ENCODE data around the gene SLC27A4. TPM values are rescaled to one million over a fixed set of nuclear protein-coding genes. Genes with fewer than 3 reads are reported as not detected.
"Not testable (repeated sequence)": the region's sequence is repeated elsewhere in the genome, so short reads cannot be mapped to it uniquely, and the experiment has no call there.

SLC27A4 gene
- total RNA-seq, 2 experiments from 2014 or later: 12.6 to 14.1 TPM

DNA sequence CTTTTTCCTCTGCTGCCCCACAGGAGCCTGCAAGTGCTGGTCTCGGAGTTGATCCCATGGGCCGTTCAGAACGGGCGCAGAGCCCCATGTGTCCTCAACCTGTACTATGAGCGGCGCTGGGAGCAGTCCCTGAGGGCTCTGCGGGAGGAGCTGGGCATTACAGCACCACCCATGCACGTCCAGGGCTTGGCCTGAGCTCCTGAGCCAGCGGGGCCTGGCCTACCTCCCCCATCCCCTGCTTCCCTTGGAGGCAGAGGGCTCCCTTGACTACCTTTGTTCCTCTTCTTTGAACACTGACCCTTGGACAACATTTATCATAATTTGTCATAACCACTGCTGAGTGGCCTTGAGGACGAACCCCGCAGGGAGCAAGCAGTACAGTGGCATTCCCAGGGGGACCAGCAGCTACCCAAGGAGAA, 6.9 kb upstream of the SLC27A4 start:
- Mint-ChIP-seq H3K9me3 (no peaks in the 10 kb centered on the region), H3K36me3 (peaks cover 7% of the 10 kb centered on the region), H3K27ac (no peak overlapping the region), H3K4me3 (no peak overlapping the region), H3K27me3 (no peaks in the 10 kb centered on the region), H3K4me1 (ENCODE audit: low read depth) (no peaks in the 10 kb centered on the region)
- ChIA-PET POLR2A (no interaction called here), CTCF (interaction anchor here (1.9 kb wide), 1 partner anchor 29 kb away, joined by 6 read pairs; no protein-coding TSS in a partner anchor)
- intact Hi-C loops (cut with micrococcal nuclease): no loop called here
- DNase-seq: no peak

- no peak overlapping the region for H3K27ac Mint-ChIP-seq
- intact Hi-C loops (cut with micrococcal nuclease): no loop called here
- H3K9me3 Mint-ChIP-seq: no peaks in the 10 kb centered on the region
- no peaks in the 10 kb centered on the region for H3K27me3 Mint-ChIP-seq
- no peak for DNase-seq
- H3K36me3 Mint-ChIP-seq: peaks cover 7% of the 10 kb centered on the region
- H3K4me1 Mint-ChIP-seq (ENCODE audit: low read depth): no peaks in the 10 kb centered on the region
- no peak overlapping the region for H3K4me3 Mint-ChIP-seq
- CTCF ChIA-PET: interaction anchor here (0.8 to 1.9 kb wide), 2 partner anchors 27 kb away, joined by 4 to 6 read pairs; no protein-coding TSS in a partner anchor
- POLR2A ChIA-PET: interaction anchor here (1.6 kb wide), 1 partner anchor 355 kb away, joined by 4 read pairs; no protein-coding TSS in a partner anchor
Measured at GRCh38 chr9:128335161-128335560, 5.2 kb upstream of the SLC27A4 start.

DNA sequence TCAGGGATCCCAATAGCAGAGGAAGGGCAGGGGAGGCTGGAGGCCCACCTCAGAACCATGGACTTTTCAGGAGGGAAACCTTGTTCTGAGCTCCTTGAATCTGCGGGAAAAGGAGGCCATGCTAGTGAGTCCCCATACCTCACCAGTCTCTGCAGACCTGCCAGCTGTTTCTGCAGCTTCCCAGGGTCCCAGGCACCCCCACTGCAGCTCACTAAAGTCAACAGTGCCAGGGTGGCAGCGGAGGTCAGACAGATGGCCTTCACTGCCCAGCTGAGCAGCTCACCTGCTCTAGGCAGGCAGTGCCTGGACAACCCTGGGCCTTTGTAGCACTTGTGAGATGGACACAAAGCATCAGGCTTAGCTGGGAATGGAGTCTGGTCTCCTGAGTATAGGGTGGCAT, 4.4 kb upstream of the SLC27A4 start:
- CTCF ChIA-PET: interaction anchor here (0.8 to 1.6 kb wide), 3 partner anchors 11 to 41 kb away, joined by 3 to 5 read pairs (median 4); no protein-coding TSS in a partner anchor
- Mint-ChIP-seq H3K27me3 (no peaks in the 10 kb centered on the region), H3K27ac (no peak overlapping the region), H3K4me1 (ENCODE audit: low read depth) (no peaks in the 10 kb centered on the region), H3K4me3 (no peak overlapping the region), H3K36me3 (peaks cover 7% of the 10 kb centered on the region), H3K9me3 (no peaks in the 10 kb centered on the region)
- intact Hi-C loops (cut with micrococcal nuclease): no loop called here
- POLR2A ChIA-PET: interaction anchor here (0.9 to 1.6 kb wide), 2 partner anchors 36 to 355 kb away, joined by 3 to 4 read pairs; no protein-coding TSS in a partner anchor
- no peak for DNase-seq

DNA sequence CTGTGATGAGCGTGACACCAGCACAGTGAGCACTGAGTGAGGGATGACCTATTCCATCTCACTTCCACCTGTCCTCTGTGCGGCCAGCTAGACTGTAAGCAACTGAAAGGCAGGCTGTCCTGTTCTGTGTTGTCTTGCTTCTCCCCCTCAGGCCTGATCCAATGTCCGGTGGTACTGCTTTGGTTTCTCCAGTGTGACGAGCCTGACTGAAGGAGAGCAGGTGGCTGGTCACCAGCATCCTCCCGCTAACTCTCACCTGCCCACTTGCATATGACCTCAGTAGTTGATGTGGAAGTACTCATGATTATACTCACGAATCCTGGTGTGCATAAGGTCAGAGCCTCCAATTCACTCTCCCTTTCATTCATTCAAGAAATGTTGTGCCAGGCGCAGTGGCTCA, 2.4 kb upstream of the SLC27A4 start:
- ChIA-PET CTCF (no interaction called here), POLR2A (interaction anchor here (0.7 kb wide), 1 partner anchor 115 kb away, joined by 5 read pairs; no protein-coding TSS in a partner anchor)
- no peak overlapping the region for H3K4me3 Mint-ChIP-seq
- no peaks in the 10 kb centered on the region for H3K9me3 Mint-ChIP-seq
- H3K36me3 Mint-ChIP-seq: peaks cover 5% of the 10 kb centered on the region
- H3K4me1 Mint-ChIP-seq (ENCODE audit: low read depth): peaks cover 5% of the 10 kb centered on the region
- no peak for DNase-seq
- intact Hi-C loops (cut with micrococcal nuclease): no loop called here
- H3K27me3 Mint-ChIP-seq: no peaks in the 10 kb centered on the region
- H3K27ac Mint-ChIP-seq: no peak overlapping the region

GRCh38 chr9:128338852-128339614, 1.3 kb upstream of the SLC27A4 start:
- H3K27ac Mint-ChIP-seq; H3K9me3 Mint-ChIP-seq; H3K4me1 Mint-ChIP-seq (ENCODE audit: low read depth); intact Hi-C loops (cut with micrococcal nuclease); H3K36me3 Mint-ChIP-seq; H3K27me3 Mint-ChIP-seq; DNase-seq: not testable (repeated sequence)
- H3K4me3 Mint-ChIP-seq: peak overlapping the region; percentile 90
- POLR2A ChIA-PET: interaction anchor here (1.2 kb wide), 1 partner anchor 32 kb away, joined by 3 read pairs; the partner anchor contains the start of gene URM1
- CTCF ChIA-PET: interaction anchor here (1.8 kb wide), 1 partner anchor 44 kb away, joined by 6 read pairs; no protein-coding TSS in a partner anchor

DNA sequence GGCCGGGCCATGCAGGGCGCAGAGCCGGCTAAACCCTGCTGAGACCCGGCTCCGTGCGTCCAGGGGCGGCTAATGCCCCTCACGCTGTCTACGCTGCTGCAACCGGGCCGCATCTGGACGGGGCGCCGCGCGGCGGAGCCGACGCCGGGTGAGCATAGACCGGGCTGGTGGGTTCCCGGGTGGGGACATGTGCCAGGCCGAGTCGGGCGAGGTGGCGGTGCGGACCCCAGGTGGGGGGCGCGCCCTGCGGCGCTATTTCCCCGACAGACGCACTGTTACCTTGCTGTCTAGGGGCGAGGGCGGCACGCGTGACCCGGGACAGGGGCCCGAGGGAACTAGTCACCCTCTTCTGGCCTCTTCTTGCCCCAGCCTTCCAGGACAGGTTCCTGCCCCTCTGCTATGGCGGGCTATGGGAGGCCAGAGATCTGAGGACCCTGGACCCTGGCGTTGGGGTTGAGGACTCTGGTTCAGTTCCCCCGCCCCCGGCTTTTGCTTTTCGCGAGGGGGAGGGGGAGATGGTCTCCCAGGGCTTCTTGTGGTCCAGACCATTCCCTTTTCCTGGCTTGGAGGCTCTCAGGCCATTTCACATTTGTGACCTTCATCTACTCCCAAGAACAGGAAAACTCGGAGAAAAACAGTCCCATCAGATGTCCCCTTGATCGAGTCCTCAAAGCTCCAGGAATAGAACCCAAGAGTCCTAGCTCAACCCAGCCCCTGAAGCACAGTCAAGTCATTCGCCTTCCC, 536 bp downstream of the SLC27A4 start:
- CTCF ChIA-PET: interaction anchor here (0.5 to 2.1 kb wide), 28 partner anchors 12 to 1840 kb away, joined by 3 to 19 read pairs (median 4); partner anchors contain the start of genes CIZ1, GOLGA2, SWI5 and URM1
- H3K27ac Mint-ChIP-seq: peak overlapping the region; percentile 76
- H3K27me3 Mint-ChIP-seq: no peaks in the 10 kb centered on the region
- no peak for DNase-seq
- no peaks in the 10 kb centered on the region for H3K9me3 Mint-ChIP-seq
- H3K4me3 Mint-ChIP-seq: peak overlapping the region; percentile 90
- H3K36me3 Mint-ChIP-seq: peaks cover 6% of the 10 kb centered on the region
- POLR2A ChIA-PET: interaction anchor here (0.6 to 1.0 kb wide), 3 partner anchors 18 to 115 kb away, joined by 3 to 5 read pairs (median 3); partner anchors contain the start of gene ODF2
- H3K4me1 Mint-ChIP-seq (ENCODE audit: low read depth): peaks cover 5% of the 10 kb centered on the region
- intact Hi-C loops (cut with micrococcal nuclease): loop anchor here (1.0 to 2.0 kb wide), 4 partner anchors 19 to 90 kb away; partner anchors contain the start of genes COQ4, TRUB2 and URM1

DNA sequence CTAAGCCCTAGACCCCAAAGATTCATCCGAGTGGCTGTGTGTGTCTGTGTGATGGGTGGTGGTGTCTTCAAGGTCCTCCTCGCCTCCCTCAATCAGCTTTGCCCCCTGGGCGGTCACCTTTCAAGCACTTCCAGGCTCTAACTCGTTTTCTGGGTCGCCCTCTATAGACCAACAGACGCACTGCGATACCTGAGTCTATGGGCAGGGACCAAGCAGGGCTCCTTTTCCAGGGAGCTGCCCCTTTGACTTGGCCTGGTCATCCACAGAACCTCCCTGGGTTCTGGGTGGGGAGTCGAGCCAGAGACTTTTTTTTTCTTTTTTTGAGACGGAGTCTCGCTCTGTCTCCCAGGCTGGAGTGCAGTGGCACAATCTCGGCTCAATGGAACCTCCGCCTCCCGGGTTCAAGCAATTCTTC, 1.1 kb downstream of the SLC27A4 start:
- Mint-ChIP-seq H3K27me3 (no peaks in the 10 kb centered on the region), H3K27ac (peak overlapping the region; percentile 76), H3K9me3 (no peaks in the 10 kb centered on the region), H3K4me3 (peak overlapping the region; percentile 90), H3K36me3 (peaks cover 6% of the 10 kb centered on the region), H3K4me1 (ENCODE audit: low read depth) (peaks cover 5% of the 10 kb centered on the region)
- ChIA-PET CTCF (interaction anchor here (0.6 to 2.1 kb wide), 26 partner anchors 12 to 1840 kb away, joined by 3 to 19 read pairs (median 4); partner anchors contain the start of genes CIZ1, GOLGA2, SWI5 and URM1), POLR2A (interaction anchor here (0.6 to 1.0 kb wide), 4 partner anchors 17 to 114 kb away, joined by 3 to 5 read pairs (median 3); partner anchors contain the start of gene ODF2)
- peak; percentile 83 for DNase-seq
- intact Hi-C loops (cut with micrococcal nuclease): loop anchor here (1.0 to 2.0 kb wide), 3 partner anchors 29 to 91 kb away; partner anchors contain the start of gene URM1

DNA sequence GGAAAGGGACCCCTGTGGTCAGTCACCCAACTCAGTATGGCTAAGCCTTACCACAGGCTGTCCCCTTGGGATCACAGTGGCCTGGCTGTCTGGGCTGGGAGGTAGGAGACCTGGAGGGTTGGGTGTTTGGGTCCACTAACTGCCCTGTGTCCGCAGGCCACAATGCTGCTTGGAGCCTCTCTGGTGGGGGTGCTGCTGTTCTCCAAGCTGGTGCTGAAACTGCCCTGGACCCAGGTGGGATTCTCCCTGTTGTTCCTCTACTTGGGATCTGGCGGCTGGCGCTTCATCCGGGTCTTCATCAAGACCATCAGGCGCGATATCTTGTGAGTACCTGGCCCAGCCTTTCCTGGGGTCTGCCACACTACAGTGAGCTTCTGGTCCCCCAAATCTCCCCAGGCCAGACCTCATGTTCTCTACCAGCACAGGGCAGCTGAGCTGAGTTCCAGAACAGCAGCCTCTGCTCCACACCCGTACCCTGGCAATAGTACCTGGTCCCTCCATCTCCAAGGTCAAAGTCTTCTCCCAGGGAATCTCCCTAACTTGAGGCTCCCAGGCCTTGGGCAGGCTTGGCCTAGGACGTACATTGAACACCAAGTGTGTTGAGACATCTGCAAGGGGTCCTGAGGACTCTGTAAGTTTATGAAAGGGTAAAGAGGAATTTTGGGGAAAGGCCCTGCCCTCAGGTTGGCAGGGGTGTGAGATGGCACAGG, 2.8 kb downstream of the SLC27A4 start:
- Mint-ChIP-seq H3K4me1 (ENCODE audit: low read depth) (peaks cover 5% of the 10 kb centered on the region), H3K27ac (no peak overlapping the region), H3K36me3 (peaks cover 6% of the 10 kb centered on the region), H3K4me3 (no peak overlapping the region), H3K27me3 (no peaks in the 10 kb centered on the region), H3K9me3 (no peaks in the 10 kb centered on the region)
- intact Hi-C loops (cut with micrococcal nuclease): no loop called here
- POLR2A ChIA-PET: no interaction called here
- CTCF ChIA-PET: interaction anchor here (1.5 to 2.0 kb wide), 2 partner anchors 28 to 48 kb away, joined by 3 to 7 read pairs; partner anchors contain the start of gene URM1
- DNase-seq: no peak

DNA sequence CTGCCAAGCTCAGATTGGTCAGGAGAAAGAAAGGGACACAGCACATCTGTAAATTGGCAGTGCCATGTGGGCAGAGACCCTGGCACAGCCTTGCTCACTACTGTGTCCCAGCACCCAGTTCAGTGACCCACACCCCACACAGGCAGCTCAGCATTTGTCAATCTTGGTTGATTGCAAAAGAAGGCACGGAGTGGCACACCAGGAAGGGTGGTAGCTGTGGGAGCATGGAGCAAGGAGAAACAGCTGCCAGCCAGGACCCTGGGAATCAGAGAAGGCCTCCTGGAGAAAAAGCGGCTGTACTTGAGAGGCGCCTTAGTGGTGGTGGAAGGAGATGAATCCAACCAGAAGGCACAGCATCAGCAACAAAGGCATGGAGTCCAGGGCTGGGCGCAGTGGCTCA, 3.5 kb downstream of the SLC27A4 start:
- no peak for DNase-seq
- no peak overlapping the region for H3K4me3 Mint-ChIP-seq

GRCh38 chr9:128344931-128345605, 4.7 kb downstream of the SLC27A4 start:
- Mint-ChIP-seq H3K4me3 (no peak overlapping the region), H3K9me3 (no peaks in the 10 kb centered on the region), H3K4me1 (ENCODE audit: low read depth) (peaks cover 5% of the 10 kb centered on the region), H3K27me3 (no peaks in the 10 kb centered on the region), H3K36me3 (peaks cover 13% of the 10 kb centered on the region), H3K27ac (no peak overlapping the region)
- POLR2A ChIA-PET: no interaction called here
- DNase-seq: no peak
- intact Hi-C loops (cut with micrococcal nuclease): no loop called here
- CTCF ChIA-PET: interaction anchor here (0.8 to 2.0 kb wide), 4 partner anchors 17 to 220 kb away, joined by 3 to 7 read pairs (median 4); partner anchors contain the start of gene CERCAM

More for the DNA sequence above, 3.5 kb downstream of the SLC27A4 start:
- H3K9me3 Mint-ChIP-seq: no peaks in the 10 kb centered on the region
- H3K27me3 Mint-ChIP-seq: no peaks in the 10 kb centered on the region
- peaks cover 5% of the 10 kb centered on the region for H3K4me1 Mint-ChIP-seq (ENCODE audit: low read depth)
- intact Hi-C loops (cut with micrococcal nuclease): no loop called here
- POLR2A ChIA-PET: no interaction called here
- peaks cover 8% of the 10 kb centered on the region for H3K36me3 Mint-ChIP-seq
- CTCF ChIA-PET: interaction anchor here (0.8 to 2.0 kb wide), 2 partner anchors 48 to 219 kb away, joined by 3 to 7 read pairs; no protein-coding TSS in a partner anchor
- no peak overlapping the region for H3K27ac Mint-ChIP-seq

DNA sequence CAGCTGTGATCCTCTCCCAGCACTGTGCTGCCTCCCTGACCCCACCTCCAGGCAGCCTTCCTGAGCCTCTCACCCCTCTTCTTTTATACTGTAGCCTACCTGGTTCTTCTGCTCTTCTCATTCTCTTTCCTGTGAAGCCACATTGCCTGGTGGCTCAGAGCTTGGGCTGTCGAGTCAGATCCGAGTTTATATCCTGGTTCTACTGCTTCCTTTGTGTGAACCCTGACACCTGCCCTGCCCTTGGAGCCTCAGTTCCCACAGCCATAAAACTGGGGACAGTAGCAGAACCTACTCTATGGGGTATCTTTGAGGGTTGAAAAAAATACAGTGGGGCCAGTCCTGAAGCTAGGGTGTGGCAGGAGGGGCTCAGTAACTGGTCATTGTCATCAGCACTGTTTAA, 8.8 kb downstream of the SLC27A4 start:
- ChIA-PET CTCF (interaction anchor here (0.9 to 2.2 kb wide), 3 partner anchors 12 to 90 kb away, joined by 3 to 6 read pairs (median 3); no protein-coding TSS in a partner anchor), POLR2A (no interaction called here)
- H3K36me3 Mint-ChIP-seq: peaks cover 16% of the 10 kb centered on the region
- H3K27me3 Mint-ChIP-seq: no peaks in the 10 kb centered on the region
- no peak overlapping the region for H3K27ac Mint-ChIP-seq
- H3K4me1 Mint-ChIP-seq (ENCODE audit: low read depth): no peaks in the 10 kb centered on the region
- no peak for DNase-seq
- intact Hi-C loops (cut with micrococcal nuclease): no loop called here
- no peak overlapping the region for H3K4me3 Mint-ChIP-seq
- H3K9me3 Mint-ChIP-seq: no peaks in the 10 kb centered on the region

All from activated CD4-positive, alpha-beta memory T cell treated with anti-CD3 and anti-CD28 coated beads for 36 hours (primary cell).